Neural crest cell (in vitro differentiated cells): ENCODE results near the gene MYO5B. TPM values are rescaled to one million over a fixed set of nuclear protein-coding genes. Genes with fewer than 3 reads are reported as not detected.

ENCODE experiments used
- DNase-seq: peaks from one replicate; pipeline ENCODE4 v3.0.0; 2021; ENCODE audit warnings: low read depth, mixed read lengths, low spot score
- H3K27ac Mint-ChIP-seq: one replicate; pipeline ENCODE4 v1.8.0; 2021; ENCODE audit warnings: mild to moderate bottlenecking, mixed read lengths; ENCODE audit not compliant: unreplicated experiment
- H3K27me3 Mint-ChIP-seq: 2 replicates; pipeline ENCODE4 v1.8.0; 2021; ENCODE audit warnings: low read depth, mild to moderate bottlenecking, mixed read lengths
- H3K36me3 Mint-ChIP-seq: 2 replicates; pipeline ENCODE4 v1.8.0; 2021; ENCODE audit warnings: low read depth, mild to moderate bottlenecking, mixed read lengths
- H3K4me1 Mint-ChIP-seq: 2 replicates; pipeline ENCODE4 v1.8.0; 2021; ENCODE audit warnings: mixed read lengths
- H3K4me3 Mint-ChIP-seq: one replicate; pipeline ENCODE4 v1.8.0; 2021; ENCODE audit warnings: mild to moderate bottlenecking, mixed read lengths
- H3K9me3 Mint-ChIP-seq: 2 replicates; pipeline ENCODE4 v1.8.0; 2021; ENCODE audit warnings: mixed read lengths
- CTCF ChIP-seq: fragments of 200-600 bp; sonication (generic); conservative IDR thresholded peaks from 2 replicates; pipeline ENCODE4 v1.5.0; 2021; ENCODE audit warnings: antibody characterized with exemption, mild to moderate bottlenecking
- total RNA-seq: library from RNA; stranded (reverse); gene quantifications from 2 replicates; pipeline ENCODE4 v1.2.1, GENCODE V29; 2021

MYO5B gene
- total RNA-seq, 1 donor from 2014 or later: 0.40 TPM

- Mint-ChIP-seq H3K27ac (no peak overlapping the region), H3K27me3 (no peaks in the 10 kb centered on the region), H3K4me3 (no peak overlapping the region), H3K9me3 (peaks cover 13% of the 10 kb centered on the region), H3K36me3 (peaks cover 15% of the 10 kb centered on the region), H3K4me1 (peaks cover 7% of the 10 kb centered on the region)
- no peak for DNase-seq
- no peak for TF ChIP-seq CTCF
These were observed 362.7 kb downstream of the MYO5B start for GRCh38 chr18:49832221-49832647.

- DNase-seq: no peak
- Mint-ChIP-seq H3K4me1 (peaks cover 7% of the 10 kb centered on the region), H3K4me3 (no peak overlapping the region), H3K36me3 (peaks cover 22% of the 10 kb centered on the region), H3K27ac (no peak overlapping the region), H3K27me3 (no peaks in the 10 kb centered on the region), H3K9me3 (peaks cover 17% of the 10 kb centered on the region)
- no peak for TF ChIP-seq CTCF
These were observed 367.0 kb downstream of the MYO5B start for GRCh38 chr18:49827996-49828395.

- Mint-ChIP-seq H3K4me3 (no peak overlapping the region), H3K27me3 (no peaks in the 10 kb centered on the region), H3K36me3 (peaks cover 7% of the 10 kb centered on the region), H3K4me1 (peaks cover 4% of the 10 kb centered on the region), H3K9me3 (no peaks in the 10 kb centered on the region), H3K27ac (no peak overlapping the region)
- DNase-seq: no peak
- TF ChIP-seq CTCF: no peak
These were observed 374.9 kb downstream of the MYO5B start for GRCh38 chr18:49819823-49820671.

GRCh38 chr18:49819071-49819662 lies 375.8 kb downstream of the MYO5B start:
- H3K27me3 Mint-ChIP-seq: no peaks in the 10 kb centered on the region
- H3K9me3 Mint-ChIP-seq: no peaks in the 10 kb centered on the region
- no peak for TF ChIP-seq CTCF
- DNase-seq: no peak
- H3K27ac Mint-ChIP-seq: no peak overlapping the region
- no peak overlapping the region for H3K4me3 Mint-ChIP-seq
- H3K36me3 Mint-ChIP-seq: peaks cover 4% of the 10 kb centered on the region
- peaks cover 11% of the 10 kb centered on the region for H3K4me1 Mint-ChIP-seq

- H3K27ac Mint-ChIP-seq: no peak overlapping the region
- no peak for DNase-seq
- peaks cover 4% of the 10 kb centered on the region for H3K36me3 Mint-ChIP-seq
- TF ChIP-seq CTCF: no peak
- no peaks in the 10 kb centered on the region for H3K27me3 Mint-ChIP-seq
- no peak overlapping the region for H3K4me3 Mint-ChIP-seq
- peaks cover 17% of the 10 kb centered on the region for H3K4me1 Mint-ChIP-seq
- no peaks in the 10 kb centered on the region for H3K9me3 Mint-ChIP-seq
These were observed 377.0 kb downstream of the MYO5B start for GRCh38 chr18:49817947-49818346.
